Mesendoderm (in vitro differentiated cells): ENCODE measurements around the gene SND1.

Experiments
- DNase-seq: peaks from one replicate; pipeline ENCODE4 v3.0.0; 2013
- H2AK5ac ChIP-seq: 2 replicates; pipeline ENCODE4 v1.6.1; 2013; ENCODE audit warnings: low read length, inconsistent platforms
- H2BK120ac ChIP-seq: 2 replicates; pipeline ENCODE4 v1.6.1; 2013; ENCODE audit warnings: low read depth, mild to moderate bottlenecking, low read length, moderate library complexity, mixed read lengths
- H2BK15ac ChIP-seq: replicated peaks from 2 replicates; pipeline ENCODE4 v1.6.1; 2013; ENCODE audit warnings: low read depth, mild to moderate bottlenecking, moderate library complexity
- H2BK5ac ChIP-seq: 2 replicates; pipeline ENCODE4 v1.6.1; 2013; ENCODE audit warnings: low read length, inconsistent platforms
- H3K18ac ChIP-seq: 2 replicates; pipeline ENCODE4 v1.6.1; 2013; ENCODE audit warnings: mild to moderate bottlenecking, low read length, mixed read lengths
- H3K23ac ChIP-seq: one replicate; pipeline ENCODE4 v1.6.1; 2013; ENCODE audit warnings: low read length
- H3K27ac ChIP-seq: 2 replicates; pipeline ENCODE4 v1.5.1; 2013; ENCODE audit warnings: low read depth, mild to moderate bottlenecking, inconsistent platforms, low read length, moderate library complexity
- H3K27me3 ChIP-seq: 2 replicates; pipeline ENCODE4 v1.6.1; 2013; ENCODE audit warnings: low read length, control low read depth, mild to moderate bottlenecking, inconsistent platforms; ENCODE audit not compliant: insufficient read depth, poor library complexity
- H3K36me3 ChIP-seq: 2 replicates; pipeline ENCODE4 v1.6.1; 2013; ENCODE audit warnings: low read length, inconsistent platforms; ENCODE audit not compliant: control insufficient read depth, insufficient read depth
- H3K4ac ChIP-seq: one replicate; pipeline ENCODE4 v1.6.1; 2013; ENCODE audit warnings: low read depth, mild to moderate bottlenecking, low read length, moderate library complexity
- H3K4me1 ChIP-seq: 2 replicates; pipeline ENCODE4 v1.6.1; 2013; ENCODE audit warnings: low read depth, low read length, inconsistent platforms; ENCODE audit not compliant: control insufficient read depth
- H3K4me2 ChIP-seq: 2 replicates; pipeline ENCODE4 v1.6.1; 2013; ENCODE audit warnings: low read length
- H3K4me3 ChIP-seq: 2 replicates; pipeline ENCODE4 v1.5.1; 2013; ENCODE audit warnings: mild to moderate bottlenecking, low read length
- H3K56ac ChIP-seq: one replicate; pipeline ENCODE4 v1.6.1; 2013; ENCODE audit warnings: low read length
- H3K79me1 ChIP-seq: 2 replicates; pipeline ENCODE4 v1.6.1; 2013; ENCODE audit warnings: low read length, inconsistent platforms
- H3K79me2 ChIP-seq: 2 replicates; pipeline ENCODE4 v1.6.1; 2013; ENCODE audit warnings: mild to moderate bottlenecking, low read length; ENCODE audit not compliant: control insufficient read depth, insufficient read depth
- H3K9ac ChIP-seq: 2 replicates; pipeline ENCODE4 v1.6.1; 2013; ENCODE audit warnings: low read length, inconsistent platforms
- H4K5ac ChIP-seq: one replicate; pipeline ENCODE4 v1.6.1; 2013; ENCODE audit warnings: low read length
- H4K8ac ChIP-seq: one replicate; pipeline ENCODE4 v1.6.1; 2013; ENCODE audit warnings: low read depth, mild to moderate bottlenecking, control low read depth, low read length, moderate library complexity
- WGBS: extraction: QIAGEN DNeasy Blood & Tissue Kit; methylation state at CpG from one replicate; pipeline ENCODE4 v1.1.7; 2013; ENCODE audit warnings: low lambda C conversion rate, missing lambda C conversion rate; ENCODE audit not compliant: insufficient coverage; ENCODE audit errors: extremely low coverage; 5-methylcytosine and 5-hydroxymethylcytosine counted together

Gene SND1

DNA sequence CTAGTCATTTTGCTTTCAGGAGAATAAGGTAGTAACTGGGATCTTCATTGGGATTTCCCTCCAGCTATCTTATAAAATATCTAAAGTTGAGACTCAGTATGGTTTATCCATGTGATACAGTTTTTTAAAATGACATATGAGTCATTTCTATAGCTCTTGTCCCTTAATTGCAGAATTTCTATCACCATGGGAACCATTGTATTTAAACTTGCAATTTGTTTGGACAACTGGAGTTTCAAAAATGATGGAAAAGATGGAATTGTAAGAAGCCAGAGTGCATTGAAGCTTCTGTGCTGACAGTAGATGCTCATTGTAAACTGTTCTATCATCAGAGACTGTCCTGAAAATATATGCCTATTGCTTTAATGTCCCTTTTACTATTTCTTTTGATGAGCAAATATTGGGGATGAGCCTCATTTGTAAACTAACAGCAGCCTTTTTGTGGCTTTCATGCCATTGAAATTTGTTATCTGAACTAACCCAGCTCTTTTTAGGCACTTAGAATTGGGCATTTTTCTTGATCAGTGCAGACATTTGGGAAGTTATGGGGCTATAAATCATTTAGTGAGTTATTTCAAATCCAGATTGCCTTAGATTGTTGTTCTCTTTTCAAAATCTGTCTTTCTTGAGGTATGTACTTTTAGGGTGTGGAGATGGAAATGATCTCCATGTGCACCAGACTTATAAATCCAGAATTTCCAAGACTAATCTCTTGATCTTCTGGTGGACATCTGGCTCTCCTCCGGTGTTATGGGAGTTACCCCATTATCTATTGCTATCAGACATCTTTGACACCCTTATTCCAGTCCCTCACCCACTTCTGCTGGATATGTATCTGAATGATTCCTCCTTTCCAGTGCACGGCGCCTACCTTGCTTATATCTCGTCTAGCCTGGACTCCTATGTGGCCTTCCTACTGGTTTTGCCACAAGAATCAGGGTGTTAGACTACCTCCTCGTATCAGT lies 159.0 kb downstream of the SND1 start:
- H3K4ac ChIP-seq = no peak overlapping the region
- no CpG with 5 or more reads among the region's 5 CpGs for WGBS

GRCh38 chr7:127812540-127812939 lies 160.5 kb downstream of the SND1 start:
- H3K79me1 ChIP-seq = peaks cover 25% of the 10 kb centered on the region
- H3K27me3 ChIP-seq = no peaks in the 10 kb centered on the region
- H4K5ac ChIP-seq = no peak overlapping the region
- H3K4me3 ChIP-seq = no peak overlapping the region
- H3K56ac ChIP-seq = no peak overlapping the region
- no peak overlapping the region for H2BK120ac ChIP-seq
- no peak overlapping the region for H3K23ac ChIP-seq
- H3K18ac ChIP-seq = no peak overlapping the region
- no peak overlapping the region for H2AK5ac ChIP-seq
- no peak for DNase-seq
- H3K4me1 ChIP-seq = peaks cover 8% of the 10 kb centered on the region
- no CpG with 5 or more reads among the region's 3 CpGs for WGBS
- H4K8ac ChIP-seq = no peak overlapping the region
- H3K9ac ChIP-seq = no peak overlapping the region
- H3K4me2 ChIP-seq = no peak overlapping the region
- no peak overlapping the region for H2BK5ac ChIP-seq
- H3K36me3 ChIP-seq = no peaks in the 10 kb centered on the region
- no peak overlapping the region for H3K4ac ChIP-seq
- H3K27ac ChIP-seq = no peak overlapping the region
- peaks cover 32% of the 10 kb centered on the region for H3K79me2 ChIP-seq
- no peak overlapping the region for H2BK15ac ChIP-seq

More for the DNA sequence above, 159.0 kb downstream of the SND1 start:
- Histone ChIP-seq H3K4me3 (no peak overlapping the region), H2BK15ac (no peak overlapping the region), H3K9ac (no peak overlapping the region), H3K27ac (no peak overlapping the region), H4K8ac (no peak overlapping the region), H2BK5ac (no peak overlapping the region), H3K18ac (no peak overlapping the region), H3K4me1 (peaks cover 8% of the 10 kb centered on the region), H3K79me1 (peaks cover 26% of the 10 kb centered on the region), H4K5ac (no peak overlapping the region), H3K4me2 (no peak overlapping the region), H3K79me2 (peaks cover 30% of the 10 kb centered on the region), H2BK120ac (no peak overlapping the region), H3K27me3 (no peaks in the 10 kb centered on the region), H2AK5ac (no peak overlapping the region), H3K56ac (no peak overlapping the region), H3K23ac (no peak overlapping the region), H3K36me3 (no peaks in the 10 kb centered on the region)
- DNase-seq = no peak

- Histone ChIP-seq H3K56ac (no peak overlapping the region), H3K4me1 (peaks cover 8% of the 10 kb centered on the region), H3K79me2 (peaks cover 30% of the 10 kb centered on the region), H3K23ac (no peak overlapping the region), H3K9ac (no peak overlapping the region), H2BK5ac (no peak overlapping the region), H2BK120ac (no peak overlapping the region), H4K5ac (no peak overlapping the region), H3K36me3 (no peaks in the 10 kb centered on the region), H3K4me3 (no peak overlapping the region), H2AK5ac (no peak overlapping the region), H3K4ac (no peak overlapping the region), H4K8ac (no peak overlapping the region), H3K27me3 (no peaks in the 10 kb centered on the region), H3K4me2 (no peak overlapping the region), H3K18ac (no peak overlapping the region), H2BK15ac (no peak overlapping the region), H3K27ac (no peak overlapping the region), H3K79me1 (peaks cover 25% of the 10 kb centered on the region)
- no CpG with 5 or more reads among the region's 4 CpGs for WGBS
- no peak for DNase-seq
Measured at GRCh38 chr7:127813991-127814541, 162.1 kb downstream of the SND1 start.

DNA sequence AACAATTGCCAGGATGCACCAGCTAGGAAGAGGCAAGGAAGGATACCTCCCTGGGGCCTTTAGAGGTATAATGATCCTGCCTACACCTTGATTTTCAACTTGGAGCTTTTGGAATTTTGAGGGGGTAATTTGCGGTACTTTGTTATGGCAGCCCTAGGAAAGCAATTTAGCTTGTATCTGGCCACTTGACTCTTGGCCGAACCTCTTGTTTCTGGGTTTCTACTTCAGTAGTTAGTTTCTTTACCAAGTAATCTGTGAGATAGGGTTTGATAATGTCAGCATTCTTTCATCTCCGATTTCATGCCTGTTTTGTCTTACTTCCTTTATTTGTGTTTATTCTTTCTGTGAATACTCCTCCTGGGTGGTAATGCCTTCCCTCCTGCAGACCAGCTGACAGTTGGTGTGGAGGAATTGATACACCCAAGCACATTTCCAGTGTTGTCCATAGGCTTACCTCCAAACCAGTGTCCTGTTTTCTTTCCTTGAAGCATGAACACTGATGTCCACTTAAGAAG lies 163.7 kb downstream of the SND1 start:
- Histone ChIP-seq H3K36me3 (no peaks in the 10 kb centered on the region), H3K4me1 (peaks cover 13% of the 10 kb centered on the region), H3K27me3 (no peaks in the 10 kb centered on the region), H3K79me1 (peaks cover 18% of the 10 kb centered on the region), H3K9ac (no peak overlapping the region), H3K56ac (no peak overlapping the region), H4K8ac (no peak overlapping the region), H2BK120ac (no peak overlapping the region), H3K79me2 (peaks cover 24% of the 10 kb centered on the region), H2BK15ac (no peak overlapping the region), H3K23ac (no peak overlapping the region), H3K4ac (no peak overlapping the region), H3K4me2 (no peak overlapping the region), H3K4me3 (no peak overlapping the region), H2BK5ac (no peak overlapping the region), H2AK5ac (no peak overlapping the region), H3K27ac (no peak overlapping the region), H3K18ac (no peak overlapping the region), H4K5ac (no peak overlapping the region)
- no peak for DNase-seq
- no CpG with 5 or more reads among the region's 3 CpGs for WGBS

DNA sequence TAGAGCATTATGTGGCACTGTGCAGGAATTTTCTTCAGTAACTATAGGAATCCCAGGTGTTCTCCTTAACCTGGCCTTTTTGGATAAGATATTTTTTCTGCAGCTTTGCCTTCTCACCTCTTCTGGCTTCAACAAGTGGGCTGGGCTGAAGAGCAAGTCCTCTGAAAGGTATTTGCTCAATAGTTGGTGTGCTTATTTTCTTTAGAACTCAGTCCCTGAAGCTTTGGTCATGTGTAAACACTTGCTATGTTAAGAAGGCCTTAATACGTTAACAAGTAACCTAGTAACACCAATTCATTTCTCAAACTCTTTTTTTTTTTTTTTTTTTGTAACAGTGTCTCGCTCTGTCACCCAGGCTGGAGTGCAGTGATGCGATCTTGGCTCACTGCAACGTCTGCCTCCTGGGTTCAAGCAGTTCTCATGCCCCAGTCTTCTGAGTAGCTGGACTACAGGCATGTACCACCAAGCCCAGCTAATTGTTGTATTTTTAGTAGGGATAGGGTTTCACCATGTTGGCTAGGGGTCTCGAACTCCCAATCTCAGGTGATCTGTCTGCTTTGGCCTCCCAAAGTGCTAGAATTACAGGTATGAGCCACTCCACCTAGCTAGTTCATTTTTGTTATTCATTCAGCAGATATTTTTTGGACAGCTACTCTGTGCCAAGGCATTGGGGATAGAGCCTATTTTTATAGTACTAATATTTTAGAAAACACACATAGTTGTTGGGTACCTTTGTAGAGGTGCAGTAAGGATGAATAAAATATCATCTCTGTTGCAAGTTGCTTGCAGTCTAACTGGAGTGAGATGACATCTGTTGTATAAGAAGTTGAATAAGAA lies 164.6 kb downstream of the SND1 start:
- Histone ChIP-seq H3K27ac (no peak overlapping the region), H2BK15ac (no peak overlapping the region), H2BK120ac (no peak overlapping the region), H3K79me2 (peaks cover 21% of the 10 kb centered on the region), H4K5ac (no peak overlapping the region), H3K4ac (no peak overlapping the region), H3K4me1 (peaks cover 14% of the 10 kb centered on the region), H3K4me3 (no peak overlapping the region), H2BK5ac (no peak overlapping the region), H3K9ac (no peak overlapping the region), H2AK5ac (no peak overlapping the region), H3K36me3 (no peaks in the 10 kb centered on the region), H3K79me1 (peaks cover 20% of the 10 kb centered on the region), H3K23ac (no peak overlapping the region), H3K56ac (no peak overlapping the region), H3K18ac (no peak overlapping the region), H3K4me2 (no peak overlapping the region), H3K27me3 (no peaks in the 10 kb centered on the region), H4K8ac (no peak overlapping the region)
- WGBS = no CpG with 5 or more reads among the region's 5 CpGs
- DNase-seq = no peak
